Measurements from ENCODE around the gene KRTCAP2.

Gene KRTCAP2

DNA sequence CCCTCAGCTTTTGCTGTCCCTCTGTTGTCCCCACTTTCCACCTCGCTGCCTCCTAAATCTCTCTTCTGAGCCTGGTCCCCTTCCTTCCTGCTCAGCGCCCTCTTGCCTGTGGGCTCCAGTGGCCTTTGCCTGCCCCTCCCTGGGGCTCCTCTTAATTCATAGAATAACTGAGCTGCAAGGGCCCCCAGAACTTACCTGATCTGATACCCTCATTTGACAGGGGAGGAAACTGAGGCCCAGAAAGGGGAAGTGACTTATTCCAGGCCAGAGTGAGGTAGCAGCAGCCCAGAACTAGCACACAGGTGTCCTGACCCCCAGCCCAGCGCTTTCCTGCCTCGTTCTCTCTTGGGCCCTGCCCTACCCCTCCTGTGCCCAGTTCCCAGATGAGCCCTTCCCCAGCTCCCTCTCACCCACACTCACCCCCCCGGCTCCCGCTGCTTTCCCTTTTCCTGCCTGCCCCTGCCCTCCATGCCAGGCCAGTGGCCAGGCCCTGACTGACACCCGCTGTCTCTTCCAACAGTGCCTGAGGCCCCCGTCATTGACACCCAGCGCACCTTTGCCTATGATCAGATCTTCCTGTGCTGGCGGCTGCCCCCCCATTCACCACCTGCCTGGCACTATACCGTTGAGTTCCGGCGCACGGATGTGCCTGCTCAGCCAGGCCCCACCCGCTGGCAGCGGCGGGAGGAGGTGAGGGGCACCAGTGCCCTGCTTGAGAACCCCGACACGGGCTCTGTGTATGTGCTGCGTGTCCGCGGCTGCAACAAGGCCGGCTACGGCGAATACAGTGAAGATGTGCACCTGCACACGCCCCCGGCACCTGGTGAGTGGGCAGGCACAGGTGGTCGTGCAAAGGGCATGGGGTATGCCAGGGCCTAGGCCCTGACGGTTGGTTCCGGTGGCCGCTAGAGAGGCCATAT, 6.3 kb upstream of the KRTCAP2 start:
- H3K36me3 ChIP-seq (ENCODE audit: control insufficient read depth in 1 of 2, insufficient read depth in 2 of 2, low read length in 2 of 2): no peaks in the 10 kb centered on the region
- H3K4me3 ChIP-seq (ENCODE audit: low read depth in 1 of 2, low read length in 2 of 2): no peak overlapping the region
- H3K27ac ChIP-seq (ENCODE audit: low read length): no peak overlapping the region
- peaks cover 0 to 3% of the 10 kb centered on the region in 2 donors for H3K4me1 ChIP-seq (ENCODE audit: control insufficient read depth in 1 of 2, insufficient read depth in 2 of 2, low read length in 2 of 2)
- H3K27me3 ChIP-seq (ENCODE audit: low read depth, low read length): peaks cover 6% of the 10 kb centered on the region
- no peaks in the 10 kb centered on the region for H3K9me3 ChIP-seq (ENCODE audit: control insufficient read depth in 1 of 2, low read length in 2 of 2)

DNA sequence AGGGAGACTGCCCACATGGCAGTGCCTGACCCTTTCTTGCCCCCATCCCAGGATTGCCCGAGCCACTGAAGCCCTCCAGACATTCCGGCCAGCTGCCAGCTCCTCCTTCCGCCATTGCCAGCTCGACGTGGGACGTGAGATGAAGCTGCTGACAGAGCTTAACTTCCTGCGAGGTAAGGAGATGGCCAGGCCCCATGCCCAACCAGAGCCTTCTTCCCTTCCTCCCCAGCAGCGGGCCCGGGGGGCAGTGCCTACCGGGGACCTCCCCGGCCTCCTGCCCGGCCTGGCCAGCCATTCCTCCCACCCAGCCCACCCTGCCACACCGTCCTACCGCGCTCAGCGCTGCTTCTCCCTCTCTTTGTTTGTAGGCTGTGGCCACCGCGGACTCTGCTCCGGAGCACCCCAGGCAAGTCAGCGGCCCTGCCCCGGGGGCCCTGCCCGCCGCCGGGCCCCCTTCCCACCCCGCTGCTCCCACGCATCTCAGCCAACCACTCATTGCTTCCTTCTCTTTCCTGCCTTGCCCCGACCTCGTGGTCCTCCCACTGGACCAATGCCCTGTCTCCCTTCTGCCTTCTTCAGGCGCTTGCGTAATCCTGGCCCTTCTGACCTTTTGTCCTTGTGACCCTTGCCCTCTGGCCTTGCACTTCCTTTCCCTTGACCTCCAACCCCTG, 5.5 kb upstream of the KRTCAP2 start:
- no peaks in the 10 kb centered on the region for H3K9me3 ChIP-seq (ENCODE audit: control insufficient read depth in 1 of 2, low read length in 2 of 2)
- no peaks in the 10 kb centered on the region for H3K36me3 ChIP-seq (ENCODE audit: control insufficient read depth in 1 of 2, insufficient read depth in 2 of 2, low read length in 2 of 2)
- no peak overlapping the region for H3K4me3 ChIP-seq (ENCODE audit: low read depth in 1 of 2, low read length in 2 of 2)
- H3K27ac ChIP-seq (ENCODE audit: low read length): no peak overlapping the region
- peaks cover 0 to 11% of the 10 kb centered on the region in 2 donors for H3K4me1 ChIP-seq (ENCODE audit: control insufficient read depth in 1 of 2, insufficient read depth in 2 of 2, low read length in 2 of 2)
- peaks cover 11% of the 10 kb centered on the region for H3K27me3 ChIP-seq (ENCODE audit: low read depth, low read length)

GRCh38 chr1:155177918-155178281, 4.8 kb upstream of the KRTCAP2 start:
- H3K4me1 ChIP-seq (ENCODE audit: control insufficient read depth in 1 of 2, insufficient read depth in 2 of 2, low read length in 2 of 2): peaks cover 0 to 14% of the 10 kb centered on the region in 2 donors
- no peaks in the 10 kb centered on the region for H3K36me3 ChIP-seq (ENCODE audit: control insufficient read depth in 1 of 2, insufficient read depth in 2 of 2, low read length in 2 of 2)
- H3K4me3 ChIP-seq (ENCODE audit: low read depth in 1 of 2, low read length in 2 of 2): no peak overlapping the region
- H3K9me3 ChIP-seq (ENCODE audit: control insufficient read depth in 1 of 2, low read length in 2 of 2): no peaks in the 10 kb centered on the region
- H3K27me3 ChIP-seq (ENCODE audit: low read depth, low read length): peaks cover 11% of the 10 kb centered on the region
- no peak overlapping the region for H3K27ac ChIP-seq (ENCODE audit: low read length)

GRCh38 chr1:155177192-155177917, 4.3 kb upstream of the KRTCAP2 start:
- Histone ChIP-seq H3K36me3 (ENCODE audit: control insufficient read depth in 1 of 2, insufficient read depth in 2 of 2, low read length in 2 of 2) (no peaks in the 10 kb centered on the region), H3K4me1 (ENCODE audit: control insufficient read depth in 1 of 2, insufficient read depth in 2 of 2, low read length in 2 of 2) (peaks cover 0 to 18% of the 10 kb centered on the region in 2 donors), H3K27me3 (ENCODE audit: low read depth, low read length) (peaks cover 11% of the 10 kb centered on the region), H3K9me3 (ENCODE audit: control insufficient read depth in 1 of 2, low read length in 2 of 2) (no peaks in the 10 kb centered on the region), H3K27ac (ENCODE audit: low read length) (no peak overlapping the region), H3K4me3 (ENCODE audit: low read depth in 1 of 2, low read length in 2 of 2) (no peak overlapping the region)

- Histone ChIP-seq H3K36me3 (ENCODE audit: control insufficient read depth in 1 of 2, insufficient read depth in 2 of 2, low read length in 2 of 2) (no peaks in the 10 kb centered on the region), H3K4me1 (ENCODE audit: control insufficient read depth in 1 of 2, insufficient read depth in 2 of 2, low read length in 2 of 2) (peaks cover 0 to 25% of the 10 kb centered on the region in 2 donors), H3K27me3 (ENCODE audit: low read depth, low read length) (peaks cover 11% of the 10 kb centered on the region), H3K4me3 (ENCODE audit: low read depth in 1 of 2, low read length in 2 of 2) (no peak overlapping the region), H3K9me3 (ENCODE audit: control insufficient read depth in 1 of 2, low read length in 2 of 2) (no peaks in the 10 kb centered on the region), H3K27ac (ENCODE audit: low read length) (no peak overlapping the region)
These were observed 3.5 kb upstream of the KRTCAP2 start for GRCh38 chr1:155176544-155177071.

GRCh38 chr1:155175927-155176371, 2.8 kb upstream of the KRTCAP2 start:
- Histone ChIP-seq H3K4me3 (ENCODE audit: low read depth in 1 of 2, low read length in 2 of 2) (no peak overlapping the region), H3K36me3 (ENCODE audit: control insufficient read depth in 1 of 2, insufficient read depth in 2 of 2, low read length in 2 of 2) (peaks cover 0 to 3% of the 10 kb centered on the region in 2 donors), H3K27ac (ENCODE audit: low read length) (no peak overlapping the region), H3K27me3 (ENCODE audit: low read depth, low read length) (peaks cover 11% of the 10 kb centered on the region), H3K9me3 (ENCODE audit: control insufficient read depth in 1 of 2, low read length in 2 of 2) (no peaks in the 10 kb centered on the region), H3K4me1 (ENCODE audit: control insufficient read depth in 1 of 2, insufficient read depth in 2 of 2, low read length in 2 of 2) (peaks cover 0 to 26% of the 10 kb centered on the region in 2 donors)

- H3K4me1 ChIP-seq (ENCODE audit: control insufficient read depth in 1 of 2, insufficient read depth in 2 of 2, low read length in 2 of 2): peaks cover 0 to 26% of the 10 kb centered on the region in 2 donors
- no peaks in the 10 kb centered on the region for H3K9me3 ChIP-seq (ENCODE audit: control insufficient read depth in 1 of 2, low read length in 2 of 2)
- H3K27me3 ChIP-seq (ENCODE audit: low read depth, low read length): peaks cover 11% of the 10 kb centered on the region
- peaks cover 2 to 8% of the 10 kb centered on the region in 2 donors for H3K36me3 ChIP-seq (ENCODE audit: control insufficient read depth in 1 of 2, insufficient read depth in 2 of 2, low read length in 2 of 2)
- no peak overlapping the region for H3K4me3 ChIP-seq (ENCODE audit: low read depth in 1 of 2, low read length in 2 of 2)
- no peak overlapping the region for H3K27ac ChIP-seq (ENCODE audit: low read length)
These were observed 2.3 kb upstream of the KRTCAP2 start for GRCh38 chr1:155175281-155175926.

GRCh38 chr1:155174324-155175280, 1.5 kb upstream of the KRTCAP2 start:
- peaks cover 7 to 15% of the 10 kb centered on the region in 2 donors for H3K36me3 ChIP-seq (ENCODE audit: control insufficient read depth in 1 of 2, insufficient read depth in 2 of 2, low read length in 2 of 2)
- peaks cover 11% of the 10 kb centered on the region for H3K27me3 ChIP-seq (ENCODE audit: low read depth, low read length)
- H3K4me1 ChIP-seq (ENCODE audit: control insufficient read depth in 1 of 2, insufficient read depth in 2 of 2, low read length in 2 of 2): peaks cover 0 to 26% of the 10 kb centered on the region in 2 donors
- peak overlapping the region in 1 of 2 donors; percentile 77 for H3K4me3 ChIP-seq (ENCODE audit: low read depth in 1 of 2, low read length in 2 of 2)
- no peaks in the 10 kb centered on the region for H3K9me3 ChIP-seq (ENCODE audit: control insufficient read depth in 1 of 2, low read length in 2 of 2)
- no peak overlapping the region for H3K27ac ChIP-seq (ENCODE audit: low read length)

DNA sequence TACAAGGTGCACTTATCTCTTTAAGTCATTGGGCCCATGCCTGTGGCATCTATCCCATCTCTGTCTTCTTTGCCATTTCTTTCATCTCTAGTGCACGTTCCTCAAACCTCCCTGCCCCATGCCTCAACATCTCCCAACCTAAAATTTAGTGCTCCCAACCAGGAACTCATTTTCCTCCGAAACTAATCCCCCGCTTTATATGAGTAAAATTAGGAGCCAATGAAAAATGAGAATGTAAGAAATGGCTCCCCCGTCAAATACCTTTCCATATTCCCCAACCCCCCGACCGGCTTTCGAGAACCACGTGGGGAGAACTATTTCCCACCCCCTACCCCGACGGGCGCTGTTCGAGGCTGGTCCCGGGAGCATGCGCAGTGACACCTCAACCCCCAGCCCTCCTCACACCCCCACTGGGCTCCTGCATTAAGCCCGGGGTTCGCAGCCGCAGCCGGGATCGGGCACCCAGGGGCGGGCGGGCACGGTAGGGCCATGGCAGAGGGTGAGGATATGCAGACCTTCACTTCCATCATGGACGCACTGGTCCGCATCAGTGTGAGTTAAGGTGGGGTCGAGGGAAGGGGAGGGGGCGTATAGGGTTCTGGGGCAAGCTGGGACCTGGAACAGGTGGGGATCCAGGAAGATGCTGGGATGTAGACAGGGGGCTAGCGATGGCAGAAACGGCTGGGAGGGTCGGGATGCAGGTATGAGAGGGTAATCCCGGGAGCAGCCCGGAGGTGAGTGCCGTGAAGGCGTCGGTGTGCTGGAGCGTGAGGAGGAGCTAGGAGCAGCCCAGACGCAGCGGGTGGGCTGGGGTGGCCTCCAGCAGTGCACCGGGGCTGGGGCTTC, 597 bp upstream of the KRTCAP2 start, which contains the start of gene TRIM46:
TSS of gene TRIM46 (plus strand) at position 372 of the 846 bp plus-strand sequence. CDS start at position 490, 118 bp downstream.
- Histone ChIP-seq H3K27me3 (ENCODE audit: low read depth, low read length) (peaks cover 11% of the 10 kb centered on the region), H3K4me1 (ENCODE audit: control insufficient read depth in 1 of 2, insufficient read depth in 2 of 2, low read length in 2 of 2) (peaks cover 0 to 26% of the 10 kb centered on the region in 2 donors), H3K36me3 (ENCODE audit: control insufficient read depth in 1 of 2, insufficient read depth in 2 of 2, low read length in 2 of 2) (peaks cover 16 to 24% of the 10 kb centered on the region in 2 donors), H3K27ac (ENCODE audit: low read length) (peak within 1 kb of the TSS; percentile 97), H3K4me3 (ENCODE audit: low read depth in 1 of 2, low read length in 2 of 2) (peak within 1 kb of the TSS; percentile 77 to 80), H3K9me3 (ENCODE audit: control insufficient read depth in 1 of 2, low read length in 2 of 2) (no peaks in the 10 kb centered on the region)

All from muscle layer of duodenum (tissue), 2 donors.